Measurements from ENCODE around the gene CDCA4.

DNA sequence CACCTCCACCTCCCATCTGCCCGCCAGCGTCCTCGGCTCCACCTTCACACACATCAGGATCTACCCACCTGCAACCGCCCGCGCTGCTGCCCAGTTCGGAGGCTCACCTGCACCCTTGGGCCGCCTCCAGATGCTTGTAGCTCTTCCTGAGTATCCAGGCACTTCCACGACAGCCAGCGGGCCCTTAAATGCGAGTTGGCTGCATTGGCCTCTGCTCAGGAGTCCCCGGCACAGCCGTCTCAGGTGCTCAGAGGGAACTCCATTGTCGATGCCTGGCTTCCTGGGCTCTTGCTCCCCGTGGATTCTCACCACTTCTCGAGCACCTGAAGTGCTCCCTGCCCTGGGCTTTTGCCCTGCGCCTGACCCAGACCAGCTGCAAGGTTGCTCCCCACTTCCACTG lies 21.9 kb upstream of the CDCA4 start:
- TF ChIP-seq POLR2A (IDR thresholded peaks at IDR 0.05) (no peak), CTCF (IDR thresholded peaks at IDR 0.05) (no peak)

Measured in tibial nerve (tissue), 3 donors.